ENCODE results near the gene MDN1.
"Not testable (repeated sequence)": the region's sequence is repeated elsewhere in the genome, so short reads cannot be mapped to it uniquely, and the experiment has no call there.

MDN1 gene

GRCh38 chr6:89775150-89775549, 44.4 kb downstream of the MDN1 start:
- peak; percentile 51 for DNase-seq (ENCODE audit: low read depth)

- DNase-seq (ENCODE audit: low read depth): no peak
Observed at GRCh38 chr6:89769572-89769971, 50.0 kb downstream of the MDN1 start.

- DNase-seq (ENCODE audit: low read depth): no peak
Observed at GRCh38 chr6:89768324-89768723, 51.3 kb downstream of the MDN1 start.

GRCh38 chr6:89763550-89763949, 56.0 kb downstream of the MDN1 start:
- peak; percentile 4 for DNase-seq (ENCODE audit: low read depth)

DNA sequence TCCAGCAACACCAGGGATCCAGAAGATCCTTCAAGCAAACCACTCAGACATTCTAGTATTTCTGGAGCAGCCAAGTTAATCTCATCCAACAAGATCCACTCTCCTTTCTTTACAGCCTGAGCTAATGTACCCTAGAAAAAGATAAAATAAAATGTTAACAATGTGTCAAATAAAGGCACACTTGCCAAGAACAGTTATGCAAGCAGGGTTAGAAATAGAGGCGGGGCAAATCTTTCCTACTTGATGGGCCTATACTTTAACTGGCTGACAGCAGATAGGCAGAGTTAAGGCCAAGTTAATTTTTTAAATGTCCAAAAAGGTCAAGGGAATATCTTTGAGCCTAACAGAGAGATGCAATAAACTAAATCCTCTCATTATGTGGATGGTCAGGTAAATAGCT, 60.8 kb downstream of the MDN1 start:
- no peak for DNase-seq (ENCODE audit: low read depth)

DNA sequence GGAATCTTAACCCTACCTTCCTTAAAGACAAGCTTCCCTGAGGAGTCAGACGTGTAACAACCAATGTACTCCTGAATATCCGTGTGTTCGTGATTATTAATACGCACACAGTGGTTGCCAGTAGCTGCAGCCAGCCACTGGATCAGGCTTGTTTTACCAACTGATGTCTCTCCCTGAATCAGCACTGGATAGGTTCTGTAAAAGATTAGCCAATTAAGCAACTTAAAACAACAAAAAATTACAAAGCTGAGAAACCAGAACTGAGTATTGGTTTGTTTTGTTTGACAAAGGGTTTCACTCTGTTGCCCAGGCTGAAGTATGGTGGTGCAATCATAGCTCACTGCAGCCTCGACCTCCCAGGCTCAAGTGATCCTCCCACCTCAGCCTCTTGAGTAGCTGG, 69.3 kb downstream of the MDN1 start:
- no peak for DNase-seq (ENCODE audit: low read depth)

GRCh38 chr6:89749918-89750317, 69.7 kb downstream of the MDN1 start:
- peak; percentile 2 for DNase-seq (ENCODE audit: low read depth)

- DNase-seq (ENCODE audit: low read depth): no peak
Observed at GRCh38 chr6:89745716-89746115, 73.9 kb downstream of the MDN1 start.

GRCh38 chr6:89745096-89745495, 74.5 kb downstream of the MDN1 start:
- DNase-seq (ENCODE audit: low read depth): no peak

- DNase-seq (ENCODE audit: low read depth): no peak
Observed at GRCh38 chr6:89736893-89737292, 82.7 kb downstream of the MDN1 start.

DNA sequence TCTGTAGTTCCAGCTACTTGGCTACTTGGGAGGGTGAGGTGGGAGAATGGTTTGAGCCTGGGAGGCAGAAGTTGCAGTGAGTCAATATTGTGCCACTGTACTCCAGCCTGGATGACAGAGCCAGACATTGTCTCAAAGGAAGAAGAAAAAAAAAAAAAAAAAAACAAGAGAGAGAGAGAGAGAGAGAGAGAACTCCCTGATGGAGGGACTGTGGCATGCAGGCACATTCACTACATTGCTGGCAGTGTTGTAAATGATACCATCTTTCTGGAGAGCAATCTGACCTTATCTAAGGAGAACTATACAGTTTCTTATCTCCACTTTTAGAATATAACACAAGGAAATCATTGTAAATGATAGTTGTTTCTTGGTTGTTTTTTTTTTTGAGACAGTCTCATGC, 85.1 kb downstream of the MDN1 start:
- DNase-seq (ENCODE audit: low read depth): peak; percentile 29

DNA sequence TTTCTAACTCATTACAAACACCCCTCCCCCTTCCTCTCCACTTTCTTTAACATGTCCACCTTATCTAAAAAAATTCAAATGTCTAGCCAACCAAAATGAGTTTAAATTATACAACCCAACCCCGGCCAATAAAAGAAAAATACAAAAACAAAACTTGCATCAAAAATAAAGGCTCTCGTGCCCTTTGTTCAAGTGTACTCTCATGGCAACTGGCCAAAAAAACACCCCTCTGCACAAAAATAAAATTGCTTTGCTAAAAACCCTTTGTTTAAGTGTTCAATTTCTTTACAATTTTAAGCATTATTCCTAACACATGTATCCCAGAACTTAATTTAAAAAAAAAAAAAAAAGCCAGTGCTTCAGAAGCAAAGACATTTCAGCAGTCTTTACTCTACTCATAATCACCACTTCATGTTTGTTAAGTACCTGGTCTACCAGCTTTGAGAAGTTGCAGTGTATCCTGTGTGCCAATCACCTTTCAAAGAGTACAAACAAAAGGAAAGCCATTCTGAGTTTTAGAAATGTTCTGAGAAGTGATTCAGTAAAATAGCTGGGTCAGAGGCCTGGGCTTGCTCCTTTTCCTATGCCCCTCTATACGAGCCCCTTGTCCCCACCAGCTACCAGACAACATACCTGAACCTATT, 87.5 kb downstream of the MDN1 start:
- DNase-seq (ENCODE audit: low read depth): no peak

DNA sequence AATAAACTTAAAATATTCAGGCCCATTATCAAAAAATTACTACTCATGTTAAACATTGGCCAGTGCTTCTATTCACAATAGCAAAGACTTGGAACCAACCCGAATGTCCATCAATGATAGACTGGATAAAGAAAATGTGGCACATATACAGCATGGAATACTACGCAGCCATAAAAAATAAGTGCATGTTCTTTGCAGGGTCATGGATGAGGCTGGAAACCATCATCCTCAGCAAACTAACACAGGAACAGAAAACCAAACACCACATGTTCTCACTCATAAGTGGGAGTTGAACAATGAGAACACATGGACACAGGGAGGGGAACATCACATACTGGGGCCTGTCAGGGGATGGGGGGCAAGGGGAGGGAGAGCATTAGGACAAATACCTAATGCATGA, 88.3 kb downstream of the MDN1 start:
- not testable (repeated sequence) for DNase-seq (ENCODE audit: low read depth)

DNA sequence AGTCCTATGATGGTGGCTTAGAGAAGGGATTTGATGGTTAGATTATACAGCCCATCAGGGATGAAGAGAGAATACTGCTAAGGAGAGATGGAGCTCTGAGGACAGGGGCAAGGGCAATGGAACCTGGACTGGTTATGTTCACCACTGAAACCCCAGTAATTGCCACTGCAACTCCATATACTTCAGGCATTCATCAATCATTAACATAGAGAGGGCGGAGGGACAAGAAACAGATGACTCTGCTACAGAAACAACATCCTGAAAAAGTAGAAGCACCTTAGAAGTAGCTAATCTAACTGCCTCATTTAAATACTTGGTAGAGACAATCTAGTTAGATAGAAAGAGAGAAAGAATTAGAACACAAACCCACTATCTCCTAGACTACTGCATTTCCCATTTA, 89.8 kb downstream of the MDN1 start:
- DNase-seq (ENCODE audit: low read depth): no peak

GRCh38 chr6:89727501-89727900, 92.1 kb downstream of the MDN1 start:
- no peak for DNase-seq (ENCODE audit: low read depth)

DNA sequence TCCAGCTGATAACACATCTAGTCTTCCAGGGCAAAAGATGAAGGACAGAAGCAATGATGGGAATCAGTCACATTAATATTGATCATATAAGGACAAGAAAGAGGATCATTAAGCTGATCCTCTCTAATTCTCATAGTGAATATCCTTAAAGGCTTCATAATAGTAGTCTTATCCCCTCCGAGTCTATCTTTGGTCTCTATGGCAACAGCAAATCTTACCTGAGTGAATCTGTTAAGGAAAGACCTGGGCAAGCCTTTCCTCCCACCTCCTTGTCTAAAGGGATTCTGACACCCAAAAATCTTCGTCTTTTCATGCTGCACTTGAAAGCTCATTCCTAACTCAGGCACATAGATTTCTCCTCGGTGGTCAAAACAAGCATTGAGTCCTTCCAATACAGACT, 94.6 kb downstream of the MDN1 start:
- DNase-seq (ENCODE audit: low read depth): no peak

DNA sequence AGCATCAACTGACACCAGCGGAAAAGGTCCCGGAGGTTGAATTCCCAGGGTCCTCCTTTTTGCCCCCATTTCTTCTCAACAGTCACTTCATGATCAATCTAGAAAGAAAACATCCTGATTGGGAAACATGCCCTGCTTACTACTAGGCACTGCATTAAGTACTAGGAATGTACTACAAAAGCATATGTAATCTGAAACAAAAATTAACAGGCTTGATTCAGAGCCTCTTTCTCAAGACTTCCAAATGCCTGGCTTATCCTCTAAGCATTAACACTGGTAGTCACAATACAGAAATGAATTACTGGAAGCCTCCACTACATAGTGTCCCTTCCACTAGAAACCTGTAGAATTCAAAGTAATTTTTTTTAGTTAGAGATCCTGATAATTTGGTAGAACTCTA, 96.5 kb downstream of the MDN1 start:
- no peak for DNase-seq (ENCODE audit: low read depth)

GRCh38 chr6:89716532-89716931, 103.1 kb downstream of the MDN1 start:
- no peak for DNase-seq (ENCODE audit: low read depth)

GRCh38 chr6:89711801-89712200, 107.8 kb downstream of the MDN1 start:
- DNase-seq (ENCODE audit: low read depth): no peak

GRCh38 chr6:89708316-89708715, 111.3 kb downstream of the MDN1 start:
- no peak for DNase-seq (ENCODE audit: low read depth)

DNA sequence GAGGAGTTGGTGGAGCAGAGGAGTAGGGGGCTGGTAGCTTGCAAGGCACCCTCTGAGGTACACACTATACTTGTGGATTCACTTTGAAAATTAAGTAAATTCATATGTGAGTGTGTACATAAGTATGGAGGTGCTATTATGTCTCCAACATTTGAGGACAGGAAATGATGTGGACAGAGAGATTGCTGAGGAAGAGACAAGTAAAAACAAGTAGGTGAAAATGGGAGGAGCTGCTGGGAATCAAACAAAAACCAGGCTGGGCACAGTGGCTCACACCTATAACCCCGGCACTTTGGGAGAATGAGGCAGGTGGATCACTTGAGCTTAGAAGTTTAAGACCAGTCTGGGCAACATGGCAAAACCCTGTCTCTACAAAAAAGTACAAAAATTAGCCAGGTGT, 111.8 kb downstream of the MDN1 start:
- DNase-seq (ENCODE audit: low read depth): no peak

DNA sequence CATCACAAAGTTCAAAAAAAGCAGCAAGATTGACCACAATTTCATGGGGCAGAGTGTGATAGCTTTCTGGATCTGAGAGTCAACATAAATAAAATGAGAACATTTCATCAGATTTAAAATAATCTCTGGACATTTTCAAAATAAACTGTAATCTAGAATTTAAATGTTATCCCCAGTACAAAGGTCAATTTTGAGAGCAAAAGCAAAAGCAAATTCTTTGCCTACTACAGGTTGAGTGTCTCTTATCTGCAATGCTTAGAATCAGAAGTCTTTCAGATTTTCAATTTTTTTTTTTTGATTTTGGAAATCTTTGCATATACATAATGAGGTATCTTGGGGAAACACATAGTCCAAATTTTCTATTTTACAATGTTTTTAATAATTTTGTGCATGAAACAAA, 113.5 kb downstream of the MDN1 start:
- no peak for DNase-seq (ENCODE audit: low read depth)

DNA sequence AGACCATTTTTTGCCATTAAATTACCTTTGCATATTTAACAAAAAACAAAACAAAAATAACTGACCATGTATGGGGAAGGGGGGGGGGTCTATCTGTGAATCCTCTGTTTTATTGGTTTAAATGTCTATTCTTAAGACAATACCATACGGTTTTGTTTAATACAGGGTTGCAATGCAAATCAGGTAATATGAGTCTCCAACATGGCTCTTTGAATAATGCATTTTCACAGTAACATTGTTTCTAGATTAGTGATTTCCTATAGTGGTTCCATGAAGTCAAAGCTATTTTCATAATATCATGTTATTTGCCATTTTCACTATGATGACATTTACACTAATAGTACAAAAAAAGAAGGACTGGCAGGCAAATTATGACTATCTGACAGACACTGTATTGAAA, 116.3 kb downstream of the MDN1 start:
- DNase-seq (ENCODE audit: low read depth): no peak

- no peak for DNase-seq (ENCODE audit: low read depth)
Observed at GRCh38 chr6:89702349-89702748, 117.2 kb downstream of the MDN1 start.

- DNase-seq (ENCODE audit: low read depth): no peak
Observed at GRCh38 chr6:89695667-89696066, 123.9 kb downstream of the MDN1 start.
